Measurements from ENCODE around the gene PREX1.
"Not testable (repeated sequence)": the region's sequence is repeated elsewhere in the genome, so short reads cannot be mapped to it uniquely, and the experiment has no call there.

The PREX1 gene

DNA sequence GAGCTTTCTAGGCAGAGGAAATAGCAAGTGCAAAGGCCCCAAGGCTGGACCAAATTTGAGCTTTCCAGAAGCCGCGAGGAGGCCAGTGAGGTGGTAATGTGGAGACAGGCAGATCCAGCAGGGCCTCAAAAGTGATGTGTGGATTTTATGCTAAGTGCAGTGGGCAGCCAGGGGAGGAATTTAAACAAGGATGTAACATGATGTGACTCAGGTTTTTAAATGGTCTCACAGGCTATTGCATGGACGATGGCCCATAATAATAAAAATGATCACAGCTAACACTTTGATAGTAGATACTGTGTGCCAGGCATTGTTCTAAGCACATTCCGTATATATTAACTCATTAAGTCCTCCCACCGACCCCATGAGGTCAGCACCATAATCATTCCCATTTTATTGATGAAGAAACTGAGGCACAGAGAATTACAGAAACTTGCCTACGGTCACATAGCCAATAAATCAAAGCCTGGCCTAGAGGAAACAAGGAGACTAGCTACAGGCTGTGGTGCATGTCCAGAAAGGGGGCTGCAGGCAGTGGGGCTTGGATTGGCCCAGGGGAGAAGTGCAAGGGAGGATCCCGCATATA, 18.0 kb upstream of the PREX1 start:
- no peak for DNase-seq

DNA sequence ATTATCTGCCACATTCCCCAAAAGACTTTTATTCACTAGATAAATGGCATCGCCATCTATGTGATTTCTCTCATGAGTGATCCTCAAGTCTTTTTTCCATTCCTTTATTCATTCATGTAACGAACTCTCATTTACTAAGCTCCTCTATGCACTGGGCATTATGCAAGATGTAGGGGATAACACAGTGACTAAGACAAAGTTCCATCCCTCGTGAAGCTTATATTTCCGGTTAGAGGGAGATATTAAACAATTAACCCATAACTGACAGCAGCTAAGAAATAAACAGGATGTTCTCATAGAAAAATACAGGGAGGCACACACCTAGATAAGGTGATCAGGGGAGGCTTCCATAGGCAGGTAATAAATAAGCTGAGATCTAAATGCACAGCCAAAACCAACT, 17.2 kb upstream of the PREX1 start:
- no peak for DNase-seq

DNA sequence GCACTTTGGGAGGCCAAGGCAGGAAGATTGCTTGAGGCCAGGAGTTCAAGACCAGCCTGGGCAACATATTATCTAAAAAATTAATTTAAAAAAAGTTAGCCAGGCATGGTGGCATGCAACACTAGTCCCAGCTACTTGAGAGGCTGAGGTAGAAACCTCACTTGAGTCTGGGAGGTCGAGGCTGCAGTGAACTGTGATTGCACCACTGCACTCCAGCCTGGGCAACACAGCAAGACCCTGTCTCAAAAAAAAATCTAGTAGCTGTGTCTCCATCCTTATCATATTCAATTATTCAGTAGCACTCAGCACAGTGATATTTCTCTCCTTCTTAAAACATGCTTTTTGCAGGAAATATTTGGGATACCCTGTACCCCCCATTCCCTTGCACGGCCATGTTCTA, 16.1 kb upstream of the PREX1 start:
- not testable (repeated sequence) for DNase-seq

DNA sequence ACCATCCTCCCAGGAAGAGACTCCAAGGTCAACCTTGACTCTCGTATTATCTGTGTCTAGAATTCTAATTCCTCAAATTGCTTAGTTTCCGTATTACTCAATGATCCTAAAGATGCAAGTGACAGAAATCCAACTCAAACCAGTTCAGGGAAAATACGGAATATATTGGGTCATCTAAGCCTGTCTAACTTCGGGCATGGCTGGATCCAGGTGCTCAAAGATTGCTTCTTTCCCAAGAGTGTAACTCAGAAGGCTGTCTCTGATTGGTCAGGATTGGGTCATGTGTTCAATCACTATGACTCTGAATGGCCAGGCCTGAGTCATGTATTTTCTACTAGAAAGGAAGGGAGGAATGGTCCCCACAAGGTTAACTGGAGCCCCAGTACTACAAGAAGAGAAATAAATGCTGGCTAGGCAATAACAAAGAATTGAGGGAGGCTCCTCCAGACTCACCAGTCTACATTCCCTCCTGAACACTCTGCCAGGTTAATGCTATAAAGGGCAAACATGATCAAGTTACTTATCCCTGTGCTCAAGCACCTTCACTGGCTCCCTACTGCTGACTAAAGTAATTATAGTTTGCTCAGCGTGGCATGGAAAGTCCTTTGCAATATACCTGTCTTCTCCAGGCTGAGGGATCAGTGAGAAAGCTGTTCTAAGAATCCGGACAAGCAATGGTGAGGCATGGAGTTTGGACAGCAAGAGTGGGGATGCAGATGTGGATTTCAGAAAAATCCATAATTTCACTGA, 15.4 kb upstream of the PREX1 start:
- no peak for DNase-seq

DNA sequence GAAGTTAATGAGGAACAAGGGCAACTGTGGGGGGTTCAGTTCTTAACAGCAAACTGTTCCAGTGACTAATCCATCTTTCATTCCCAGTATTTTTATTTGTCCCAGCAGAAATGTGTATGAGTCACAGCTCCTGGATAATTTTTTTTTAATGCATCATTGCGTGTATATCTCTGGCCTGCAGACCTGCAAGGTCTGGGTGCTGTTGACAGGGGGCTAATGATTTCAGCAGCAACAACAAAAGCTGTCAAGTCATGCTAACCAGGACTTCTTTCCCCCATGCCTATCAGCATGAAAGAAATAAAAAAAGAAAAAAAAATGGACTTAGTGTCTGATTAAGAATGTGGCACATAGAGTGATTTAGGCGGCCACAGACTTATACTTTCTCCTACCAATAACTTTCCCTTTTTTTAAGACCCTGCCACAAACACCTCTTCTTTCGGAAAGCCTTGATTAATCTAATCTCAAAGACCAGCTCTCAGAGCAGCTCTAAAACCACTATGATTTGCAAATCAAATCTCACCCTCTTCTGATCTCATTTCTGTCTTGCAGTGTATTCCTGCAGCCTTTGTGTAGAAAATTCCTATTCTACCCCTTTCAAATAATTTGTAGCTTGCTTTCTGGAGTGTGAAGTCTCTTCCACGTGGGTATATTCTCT, 14.2 kb upstream of the PREX1 start:
- DNase-seq = no peak

DNA sequence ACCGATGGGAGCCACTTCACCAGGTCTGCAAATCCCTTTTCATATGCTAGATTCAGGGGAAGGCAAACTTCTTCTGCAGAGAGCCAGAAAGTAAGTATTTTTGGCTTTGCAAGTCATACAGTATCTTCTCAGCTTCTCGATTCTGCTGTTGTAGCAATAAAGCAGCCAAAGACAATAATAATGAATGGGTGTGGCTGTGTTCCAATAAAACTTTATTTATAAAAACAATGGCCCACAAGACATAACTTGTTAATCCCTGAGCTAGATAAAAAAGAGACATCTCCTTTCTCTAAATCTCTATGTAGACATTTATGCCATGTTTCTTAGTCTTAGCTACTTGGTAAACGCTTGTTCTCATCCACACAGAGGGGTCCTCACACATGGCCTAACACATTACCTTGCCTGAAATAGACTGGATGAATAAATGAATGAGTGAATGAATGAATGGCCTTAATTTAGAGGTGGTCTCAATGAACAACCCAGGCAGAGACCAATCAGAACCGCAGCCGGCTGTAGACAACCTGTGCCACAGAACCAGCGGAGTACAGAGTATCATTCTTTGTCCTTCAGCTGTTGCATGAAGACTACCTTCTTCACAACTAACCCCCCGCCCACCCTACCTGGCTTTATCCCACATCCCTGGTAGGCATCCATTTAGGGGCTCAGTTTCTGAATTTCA, 13.5 kb upstream of the PREX1 start:
- DNase-seq = no peak

DNA sequence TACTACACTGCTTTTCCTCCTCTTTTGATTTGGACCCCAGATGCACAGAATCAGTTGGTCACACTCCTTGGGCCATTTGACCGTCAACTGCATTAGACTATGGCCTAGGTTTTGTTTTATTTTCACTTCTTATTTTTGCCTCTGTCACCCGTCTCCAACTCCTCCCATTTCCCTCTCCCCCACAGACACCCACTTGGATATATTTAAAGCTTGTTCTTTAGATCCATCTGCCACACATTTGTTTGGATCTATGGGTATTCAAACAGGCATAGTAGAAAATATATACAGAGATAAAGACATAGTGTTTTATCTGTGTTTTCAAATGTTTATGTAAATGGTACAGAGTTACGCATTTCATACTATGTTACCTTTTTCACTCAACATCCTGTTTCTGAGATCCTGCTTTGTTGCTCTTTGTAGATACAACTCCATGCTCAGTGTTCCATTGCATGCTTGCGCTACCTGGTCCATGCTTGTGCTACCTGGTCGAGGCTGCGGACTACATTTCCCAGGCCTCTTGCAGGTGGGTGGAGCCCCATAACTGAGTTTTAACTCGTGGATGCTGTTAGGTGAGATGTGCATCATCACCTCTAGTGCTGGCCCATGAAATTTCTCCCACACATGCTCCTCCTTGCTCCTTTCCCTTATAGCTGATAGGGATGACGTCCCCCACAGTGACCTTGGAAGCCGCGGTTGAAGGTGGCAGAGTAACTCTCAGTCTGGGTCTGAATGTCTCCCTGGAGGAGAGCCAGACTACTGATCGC, 11.5 kb upstream of the PREX1 start:
- no peak for DNase-seq

DNA sequence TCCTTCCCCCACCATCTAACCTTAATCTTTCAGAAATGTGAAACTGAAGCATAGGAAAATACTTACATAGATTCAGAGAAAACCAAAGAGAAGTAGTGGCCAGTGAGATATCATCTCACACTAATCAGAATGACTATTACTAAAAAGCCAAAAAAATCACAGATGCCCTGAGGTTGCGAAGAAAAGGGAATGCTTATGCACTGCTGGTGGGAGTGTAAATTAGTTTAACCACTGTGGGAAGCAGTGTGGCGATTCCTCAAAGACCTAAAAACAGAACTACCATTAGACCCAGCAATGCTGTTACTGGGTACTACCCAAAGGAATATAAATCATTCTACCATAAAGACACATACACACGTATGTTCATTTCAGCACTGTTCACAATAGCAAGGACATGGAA, 9.2 kb upstream of the PREX1 start:
- no peak for DNase-seq

DNA sequence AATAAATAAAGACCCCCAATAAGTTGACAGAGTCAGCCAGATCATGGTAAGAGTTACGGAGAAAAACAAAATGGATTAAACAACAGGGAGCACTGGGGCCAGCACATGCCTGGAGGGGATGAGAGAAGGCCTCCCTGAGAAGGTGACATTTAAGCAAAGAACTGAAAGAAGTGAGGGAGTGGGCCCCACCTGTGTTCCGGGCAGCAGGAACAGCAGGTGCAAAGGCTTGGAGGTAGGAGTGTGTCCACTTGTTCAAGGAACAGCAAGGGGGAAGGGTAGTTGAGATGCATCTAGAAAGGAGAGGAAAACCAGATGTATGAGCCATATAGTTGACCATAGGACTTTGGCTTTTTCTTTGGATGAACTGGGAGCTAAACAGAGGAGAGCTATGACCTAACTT, 7.6 kb upstream of the PREX1 start:
- no peak for DNase-seq

DNA sequence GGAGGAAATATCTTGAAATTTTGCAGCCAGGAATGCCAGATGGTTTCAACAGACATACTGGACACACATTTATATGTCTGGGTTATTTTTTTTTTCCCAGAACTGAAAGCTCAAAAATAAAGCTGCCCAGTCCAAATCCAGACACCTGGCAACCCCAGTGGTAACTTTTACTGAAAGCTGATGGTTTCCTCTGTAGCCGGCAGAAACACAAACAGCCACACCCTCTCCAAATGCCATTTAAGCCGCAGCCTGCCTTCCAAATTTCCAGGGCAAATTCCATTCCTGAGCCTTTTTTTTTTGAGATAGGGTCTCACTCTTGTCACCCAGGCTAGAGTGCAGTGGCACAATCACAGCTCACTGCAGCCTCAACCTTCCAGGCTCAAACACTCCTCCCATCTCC, 6.5 kb upstream of the PREX1 start:
- DNase-seq = no peak

DNA sequence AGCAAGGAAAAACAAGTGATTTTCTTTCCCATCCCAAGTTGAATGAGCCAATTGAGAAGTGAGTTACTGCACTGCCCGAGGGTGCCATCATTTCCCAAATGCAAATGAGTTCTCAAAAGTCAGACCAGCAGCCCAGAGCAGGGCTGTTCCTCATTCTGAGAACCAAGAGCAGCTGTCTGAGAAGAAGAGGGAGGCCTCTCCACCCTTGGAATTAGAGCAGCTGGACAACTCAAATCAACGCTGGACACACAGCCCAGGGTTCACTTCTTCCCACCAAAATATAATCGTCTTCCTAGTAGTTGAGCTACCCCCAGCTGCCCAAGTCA, 4.6 kb upstream of the PREX1 start:
- DNase-seq = no peak

DNA sequence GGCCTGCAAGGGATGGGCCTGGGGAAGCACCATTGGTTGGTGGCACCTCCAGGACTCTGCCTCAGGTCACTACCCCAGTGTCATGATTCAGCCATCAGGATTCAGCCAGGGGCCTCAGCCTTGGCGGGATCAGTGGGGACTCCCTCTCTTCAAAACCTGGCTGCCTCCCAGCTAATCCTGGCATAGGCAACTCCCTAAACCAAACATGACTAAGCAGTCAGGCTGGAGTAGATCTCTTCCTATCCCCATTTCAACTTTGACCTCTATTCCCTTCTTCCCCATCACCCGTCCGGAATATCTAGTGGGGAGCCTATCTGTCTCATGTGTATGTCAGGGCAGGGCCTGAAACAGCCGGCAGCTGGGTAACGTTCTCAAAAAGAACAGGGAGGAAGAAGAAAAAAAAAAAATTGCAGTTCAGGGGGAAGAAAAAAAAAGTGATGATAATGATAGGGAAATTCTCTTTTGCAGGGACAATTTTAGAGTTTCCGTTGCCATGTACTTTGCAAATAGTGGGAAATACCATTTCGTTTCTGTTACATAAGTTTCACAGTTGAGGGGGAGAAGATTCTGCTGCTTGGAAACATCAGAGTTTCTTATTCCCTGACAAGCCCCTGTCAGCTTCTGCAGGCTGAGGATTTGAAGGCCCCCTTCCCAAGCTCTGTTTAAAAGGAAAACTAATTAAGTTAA, 4.1 kb upstream of the PREX1 start:
- DNase-seq = no peak

DNA sequence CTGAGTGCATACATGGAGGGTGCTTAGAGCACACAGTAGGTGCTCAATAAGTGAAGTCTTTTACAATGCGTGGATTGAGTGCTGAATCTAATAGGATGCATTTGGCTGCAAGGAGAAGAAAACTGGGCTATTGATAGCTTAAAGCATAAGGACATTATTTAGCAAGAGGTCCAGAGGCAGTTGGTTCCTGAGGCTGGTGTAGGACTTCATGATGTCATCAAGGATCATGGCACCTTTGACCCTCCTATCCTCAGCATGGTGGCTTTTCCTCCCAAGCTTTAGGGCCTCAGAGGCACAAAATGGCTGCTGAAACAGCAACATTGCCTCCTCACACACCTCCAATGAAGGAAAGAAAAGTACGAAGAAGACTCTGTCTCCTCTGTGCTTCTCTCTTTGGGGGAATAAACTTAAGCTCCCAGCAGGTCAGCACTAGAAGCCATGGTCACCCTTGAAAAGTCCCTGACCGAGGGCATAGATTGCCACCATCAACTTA, 3.1 kb upstream of the PREX1 start:
- no peak for DNase-seq

DNA sequence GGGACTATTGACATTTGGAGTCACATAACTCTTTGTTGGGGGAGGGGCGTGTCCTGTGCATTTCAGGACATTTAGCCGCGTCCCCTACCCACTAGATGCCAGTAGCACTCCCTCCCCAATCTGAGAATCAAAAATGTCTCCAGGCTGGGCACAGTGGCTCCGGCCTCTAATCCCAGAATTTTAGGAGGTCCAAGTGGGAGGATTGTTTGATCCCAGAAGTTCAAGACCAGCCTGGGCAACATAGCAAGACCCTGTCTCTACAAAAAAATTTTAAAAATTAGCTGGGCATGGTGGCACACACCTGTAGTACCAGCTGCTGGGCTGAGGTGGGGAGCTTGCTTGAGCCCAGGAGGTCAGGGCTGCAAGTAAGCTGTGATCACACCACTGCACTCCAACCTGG, 2.1 kb upstream of the PREX1 start:
- DNase-seq = no peak

DNA sequence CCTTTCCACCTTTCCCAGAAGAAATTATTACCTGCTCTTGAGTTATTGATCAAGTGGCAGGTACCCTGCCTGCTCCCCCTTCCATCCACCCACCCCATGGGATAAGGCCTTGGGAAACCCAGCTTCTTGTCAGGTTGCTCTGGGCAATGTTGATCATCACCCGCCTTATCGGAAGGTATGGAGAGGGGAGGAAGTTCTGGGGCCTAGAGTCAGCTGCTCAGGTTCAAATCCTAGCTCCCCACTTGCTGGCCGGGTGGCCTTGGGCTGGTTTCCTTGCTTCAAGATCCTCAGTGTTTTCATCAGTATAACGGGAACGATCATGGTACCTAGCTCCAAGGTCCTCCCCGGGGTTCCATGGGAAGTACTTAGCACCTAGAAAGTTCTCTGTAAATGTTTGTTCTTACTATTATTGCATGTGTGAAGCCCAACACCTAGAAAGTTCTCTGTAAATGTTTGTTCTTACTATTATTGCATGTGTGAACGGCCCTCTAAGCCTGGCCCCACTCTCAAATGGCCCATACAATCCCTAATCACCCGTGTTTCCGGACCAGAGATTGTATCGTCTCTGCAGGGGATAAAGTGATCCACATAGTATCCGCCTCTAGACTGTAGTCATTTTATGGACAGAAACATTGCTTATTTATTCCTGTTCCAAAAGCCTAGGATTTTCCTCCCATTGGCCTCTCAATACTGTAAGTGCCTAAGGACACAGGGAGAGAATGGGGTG, 1.1 kb upstream of the PREX1 start:
- no peak for DNase-seq

DNA sequence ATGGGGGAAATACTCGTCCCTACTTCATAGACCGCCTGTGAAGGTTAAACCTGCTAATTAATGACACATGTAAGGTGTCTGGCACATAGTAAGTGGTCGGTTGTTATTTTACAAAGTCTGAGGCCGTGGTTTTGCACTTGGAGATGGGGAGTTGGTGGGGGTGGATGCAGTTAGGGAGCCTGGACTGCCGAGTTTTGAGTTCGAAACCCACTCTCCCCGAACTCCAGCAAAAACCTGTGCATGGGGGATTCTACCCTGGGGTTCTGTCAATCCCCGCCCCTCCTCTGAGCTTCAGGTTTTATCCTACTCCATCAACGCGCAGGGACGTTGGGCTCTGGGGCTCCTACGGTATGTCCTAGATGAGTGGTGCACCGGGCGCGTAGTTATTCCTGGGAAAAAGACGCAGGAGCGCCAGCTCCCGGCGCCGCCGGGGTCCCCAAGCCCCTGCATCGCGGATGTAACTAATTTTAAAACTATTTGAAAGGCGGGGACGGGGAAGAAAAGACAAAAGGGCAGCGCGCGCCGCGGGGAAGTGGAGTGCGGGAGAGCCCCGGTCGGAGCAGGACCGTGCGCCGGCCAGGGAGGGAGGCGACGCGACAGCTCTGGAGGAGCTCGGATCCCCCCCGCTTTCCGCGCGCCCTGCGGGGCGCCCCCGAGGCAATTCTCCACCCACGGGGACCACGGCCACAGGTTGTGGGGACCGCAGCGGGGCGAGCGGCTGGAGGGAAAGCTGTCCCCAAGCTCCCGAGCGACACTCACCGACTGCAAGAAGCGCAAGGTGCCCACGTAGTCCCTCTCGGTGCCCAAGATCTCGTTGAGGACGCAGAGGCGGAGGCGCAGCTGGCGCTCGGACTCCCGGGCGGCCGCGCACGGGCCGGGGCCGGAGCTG, 672 bp downstream of the PREX1 start:
- peak; percentile 39 for DNase-seq

DNA sequence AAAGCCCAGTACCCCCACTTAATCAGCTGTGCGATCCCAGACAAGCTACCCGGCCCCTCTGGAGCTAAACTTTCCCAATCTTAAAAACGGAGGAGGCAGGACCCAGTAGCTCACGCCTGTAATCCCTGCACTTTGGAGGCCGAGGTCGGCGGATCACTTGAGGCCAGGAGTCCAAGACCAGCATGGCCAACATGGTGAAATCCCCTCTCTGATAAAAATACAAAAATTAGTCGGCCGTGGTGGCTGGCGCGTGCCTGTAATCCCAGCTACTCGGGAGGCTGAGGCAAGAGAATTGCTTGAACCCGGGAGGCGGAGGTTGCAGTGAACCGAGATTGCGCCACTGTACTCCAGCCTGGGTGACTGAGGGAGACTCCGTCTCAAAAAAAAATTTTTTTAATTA, 1.3 kb downstream of the PREX1 start:
- DNase-seq = not testable (repeated sequence)

DNA sequence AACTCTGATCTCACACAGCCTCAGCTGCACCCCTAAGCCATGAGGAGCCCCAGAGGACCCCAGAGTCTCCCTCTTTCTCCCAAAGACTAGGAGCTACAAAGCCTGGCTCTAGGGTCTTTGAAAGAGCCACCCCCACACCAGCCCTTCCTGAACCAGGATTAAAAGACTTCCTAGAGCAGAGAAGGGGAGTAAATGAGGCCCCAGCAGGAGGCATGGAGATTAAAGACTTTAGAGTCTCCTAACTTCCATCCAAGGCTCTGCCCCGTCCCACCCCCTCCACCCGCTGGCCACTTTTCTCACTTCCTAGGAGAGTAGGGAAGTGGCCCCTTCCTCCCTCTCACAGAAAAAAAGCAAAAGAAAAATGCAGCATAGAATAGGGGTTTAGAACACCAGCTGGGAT, 1.7 kb downstream of the PREX1 start:
- DNase-seq = no peak

DNA sequence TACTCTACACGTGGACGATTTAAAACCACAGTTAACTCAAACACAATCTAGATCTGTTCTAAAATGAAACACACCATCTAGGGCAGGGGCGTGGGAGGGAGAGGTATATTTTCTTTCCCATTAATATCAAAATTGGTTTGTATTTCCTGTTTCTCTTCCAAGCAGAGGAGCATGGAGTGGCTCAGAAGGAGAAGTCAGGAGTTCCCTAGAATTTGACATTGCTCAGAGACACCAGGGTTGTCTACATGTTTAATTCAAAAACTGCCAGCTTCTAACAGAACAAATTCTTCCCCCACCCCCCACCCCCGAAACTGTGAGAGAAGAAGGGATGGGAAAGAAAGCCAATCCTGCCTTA, 2.3 kb downstream of the PREX1 start:
- no peak for DNase-seq

DNA sequence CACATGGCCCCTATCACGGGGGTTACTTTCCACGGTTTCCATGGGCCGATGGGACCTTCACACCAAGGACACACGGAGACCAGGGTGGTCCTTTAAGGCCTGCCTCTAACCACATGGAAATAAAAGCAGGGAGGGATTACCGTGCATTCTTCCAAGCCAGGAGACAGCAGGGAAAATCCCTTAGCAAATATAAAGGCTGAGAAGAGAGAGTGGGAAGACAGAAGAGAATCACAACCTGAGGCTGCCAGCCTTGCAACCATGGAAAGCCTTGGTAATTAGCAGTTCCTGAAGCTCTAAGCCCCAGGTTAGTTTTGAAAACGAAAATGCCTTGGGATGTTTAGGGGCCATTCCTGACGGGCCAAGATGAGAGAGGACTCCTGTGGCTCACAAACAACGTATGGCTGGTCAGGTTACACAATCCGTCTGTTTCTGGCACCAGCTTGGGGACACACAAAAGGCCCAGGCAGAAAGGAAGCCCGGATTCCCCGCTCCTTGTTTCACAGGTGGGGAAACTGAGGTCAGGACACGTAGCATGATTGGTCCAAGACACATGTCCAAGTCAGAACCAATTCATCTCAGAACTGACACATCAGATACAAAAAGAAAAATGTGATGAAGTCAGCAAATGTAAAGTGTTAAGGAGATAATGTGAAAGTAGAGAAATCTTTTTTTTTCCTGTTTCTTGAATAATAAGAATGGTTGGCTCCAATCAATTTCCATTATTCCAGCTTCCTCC, 2.8 kb downstream of the PREX1 start:
- DNase-seq = no peak

Data from NCI-H510A (cell line).